MM.1S (cell line): ENCODE data around the gene SHFL.

ENCODE experiments used
- DNase-seq: peaks from one replicate; pipeline ENCODE4 v3.0.0-alpha.2; 2015
- H2AFZ ChIP-seq: fragments of 300-600 bp; sonication (generic); 2 replicates; pipeline ENCODE4 v1.6.0; 2016; ENCODE audit warnings: antibody characterized with exemption, low read length
- H3F3A ChIP-seq: fragments of 300-600 bp; sonication (generic); 2 replicates; pipeline ENCODE4 v1.6.1; 2016; ENCODE audit warnings: mild to moderate bottlenecking, antibody characterized with exemption, low read length, moderate library complexity, mixed read lengths; ENCODE audit not compliant: insufficient read depth
- H3K27ac ChIP-seq: fragments of 300-600 bp; sonication (generic); 2 replicates; pipeline ENCODE4 v1.5.1; 2016; ENCODE audit warnings: mild to moderate bottlenecking, low read length
- H3K27me3 ChIP-seq: fragments of 300-600 bp; sonication (generic); replicated peaks from 2 replicates; pipeline ENCODE4 v1.6.0; 2016; ENCODE audit warnings: low read length; ENCODE audit not compliant: insufficient read depth
- H3K36me3 ChIP-seq: fragments of 300-600 bp; sonication (generic); replicated peaks from 2 replicates; pipeline ENCODE4 v1.6.1; 2016; ENCODE audit warnings: mild to moderate bottlenecking, low read length, mixed read lengths; ENCODE audit not compliant: insufficient read depth
- H3K4me1 ChIP-seq: fragments of 300-600 bp; sonication (generic); 2 replicates; pipeline ENCODE4 v1.6.1; 2016; ENCODE audit warnings: low read length, mixed read lengths
- H3K4me2 ChIP-seq: fragments of 300-600 bp; sonication (generic); 2 replicates; pipeline ENCODE4 v1.6.0; 2016; ENCODE audit warnings: low read depth, low read length
- H3K4me3 ChIP-seq: fragments of 300-600 bp; sonication (generic); 2 replicates; pipeline ENCODE4 v1.5.1; 2016; ENCODE audit warnings: low read length, mixed read lengths
- H3K79me2 ChIP-seq: fragments of 300-600 bp; sonication (generic); 2 replicates; pipeline ENCODE4 v1.6.1; 2016; ENCODE audit warnings: mixed run types, low read length, mixed read lengths
- H3K9ac ChIP-seq: fragments of 300-600 bp; sonication (generic); 2 replicates; pipeline ENCODE4 v1.6.1; 2016; ENCODE audit warnings: low read length, mixed read lengths
- H3K9me2 ChIP-seq: fragments of 300-600 bp; sonication (generic); replicated peaks from 2 replicates; pipeline ENCODE4 v1.6.1; 2016; ENCODE audit warnings: mild to moderate bottlenecking, low read length, mixed read lengths; ENCODE audit not compliant: insufficient read depth
- H3K9me3 ChIP-seq: fragments of 300-600 bp; sonication (generic); replicated peaks from 2 replicates; pipeline ENCODE4 v1.6.1; 2016; ENCODE audit warnings: mild to moderate bottlenecking, low read length, mixed read lengths; ENCODE audit not compliant: insufficient read depth
- H4K20me1 ChIP-seq: fragments of 300-600 bp; sonication (generic); 2 replicates; pipeline ENCODE4 v1.6.1; 2016; ENCODE audit warnings: mild to moderate bottlenecking, low read length, moderate library complexity, mixed read lengths; ENCODE audit not compliant: insufficient read depth
- EZH2 ChIP-seq: fragments of 300-600 bp; sonication (generic); optimal IDR thresholded peaks from 2 replicates; pipeline ENCODE3; 2017; ENCODE audit warnings: low read depth, mild to moderate bottlenecking, antibody characterized with exemption, low read length, mixed read lengths
- EZH2phosphoT487 ChIP-seq: fragments of 300-600 bp; sonication (generic); IDR thresholded peaks from 2 replicates; pipeline ENCODE4 v1.6.1; 2018; ENCODE audit warnings: antibody characterized with exemption, low read length
- TF ChIP-seq, protein P1 (sequence below): fragments of 300-600 bp; sonication (generic); IDR thresholded peaks from 2 replicates; pipeline ENCODE4 v1.5.1; 2016; ENCODE audit warnings: antibody characterized with exemption, low read length, mixed read lengths

Gene SHFL

DNA sequence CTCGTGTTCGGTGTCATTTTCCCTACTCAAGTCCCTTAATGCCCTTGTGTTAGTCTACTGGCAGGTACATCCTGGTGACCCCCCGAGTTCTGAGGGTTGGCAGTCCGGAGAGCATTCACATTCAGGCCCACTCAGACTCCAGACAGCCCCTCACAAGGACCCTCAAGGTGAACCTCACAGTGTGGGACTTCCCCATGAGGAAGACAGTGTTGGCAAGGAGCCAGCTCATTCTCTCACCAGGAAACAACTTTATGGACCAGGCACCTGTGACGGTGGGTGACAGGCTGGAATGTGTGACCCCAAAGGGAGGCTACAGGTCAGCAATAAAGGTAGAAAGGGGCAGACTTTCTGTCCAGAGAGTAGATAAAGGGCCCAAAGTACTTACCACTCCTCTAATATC is 48.3 kb upstream of the SHFL start:
- no peak for DNase-seq
- TF ChIP-seq, protein P1, sequence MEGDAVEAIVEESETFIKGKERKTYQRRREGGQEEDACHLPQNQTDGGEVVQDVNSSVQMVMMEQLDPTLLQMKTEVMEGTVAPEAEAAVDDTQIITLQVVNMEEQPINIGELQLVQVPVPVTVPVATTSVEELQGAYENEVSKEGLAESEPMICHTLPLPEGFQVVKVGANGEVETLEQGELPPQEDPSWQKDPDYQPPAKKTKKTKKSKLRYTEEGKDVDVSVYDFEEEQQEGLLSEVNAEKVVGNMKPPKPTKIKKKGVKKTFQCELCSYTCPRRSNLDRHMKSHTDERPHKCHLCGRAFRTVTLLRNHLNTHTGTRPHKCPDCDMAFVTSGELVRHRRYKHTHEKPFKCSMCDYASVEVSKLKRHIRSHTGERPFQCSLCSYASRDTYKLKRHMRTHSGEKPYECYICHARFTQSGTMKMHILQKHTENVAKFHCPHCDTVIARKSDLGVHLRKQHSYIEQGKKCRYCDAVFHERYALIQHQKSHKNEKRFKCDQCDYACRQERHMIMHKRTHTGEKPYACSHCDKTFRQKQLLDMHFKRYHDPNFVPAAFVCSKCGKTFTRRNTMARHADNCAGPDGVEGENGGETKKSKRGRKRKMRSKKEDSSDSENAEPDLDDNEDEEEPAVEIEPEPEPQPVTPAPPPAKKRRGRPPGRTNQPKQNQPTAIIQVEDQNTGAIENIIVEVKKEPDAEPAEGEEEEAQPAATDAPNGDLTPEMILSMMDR, result no peak
- TF ChIP-seq EZH2 (no peak), EZH2phosphoT487 (no peak)
- Histone ChIP-seq H4K20me1 (no peaks in the 10 kb centered on the region), H3K27me3 (peaks cover 83% of the 10 kb centered on the region), H3K9me3 (no peaks in the 10 kb centered on the region), H3K79me2 (no peaks in the 10 kb centered on the region), H2AFZ (no peak overlapping the region), H3K4me1 (no peaks in the 10 kb centered on the region), H3K4me3 (no peak overlapping the region), H3K36me3 (no peaks in the 10 kb centered on the region), H3K4me2 (no peak overlapping the region), H3K9ac (no peak overlapping the region), H3K9me2 (no peaks in the 10 kb centered on the region), H3K27ac (no peak overlapping the region), H3F3A (no peaks in the 10 kb centered on the region)

DNA sequence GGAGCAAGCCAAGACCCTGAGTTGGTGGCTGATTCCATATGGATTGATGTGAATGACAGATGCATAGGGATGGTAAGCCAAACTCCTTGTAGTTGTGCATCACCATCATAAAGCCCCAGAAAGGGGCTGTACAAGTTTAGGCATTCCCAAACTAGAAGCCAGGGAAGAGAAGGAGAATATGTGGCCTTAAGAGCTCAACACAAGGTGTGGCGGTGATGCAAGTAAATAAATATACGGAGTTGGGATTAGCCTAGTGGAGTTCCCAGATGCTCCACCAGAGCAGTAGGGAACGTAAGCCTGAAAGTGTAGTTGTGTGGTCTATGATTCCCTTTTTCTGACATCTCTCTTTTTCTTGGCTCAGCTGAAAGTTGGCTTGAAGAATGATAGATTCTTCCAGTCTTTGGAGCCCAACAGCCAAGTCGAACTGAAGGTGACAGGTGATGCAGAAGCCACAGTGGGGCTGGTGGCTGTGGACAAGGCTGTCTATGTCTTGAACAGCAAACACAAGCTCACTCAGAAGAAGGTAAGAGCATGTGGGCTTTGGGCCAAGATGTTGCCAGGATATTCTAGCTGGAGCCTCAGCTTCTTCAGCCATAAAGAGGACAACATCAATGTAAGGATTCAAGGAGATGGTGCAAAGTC is 42.7 kb upstream of the SHFL start:
- Histone ChIP-seq H3K4me2 (no peak overlapping the region), H3K27me3 (peaks cover 62% of the 10 kb centered on the region), H3K79me2 (no peaks in the 10 kb centered on the region), H3K4me3 (no peak overlapping the region), H3K9me3 (no peaks in the 10 kb centered on the region), H3K27ac (no peak overlapping the region), H4K20me1 (no peaks in the 10 kb centered on the region), H3K9me2 (no peaks in the 10 kb centered on the region), H2AFZ (no peak overlapping the region), H3K9ac (no peak overlapping the region), H3K4me1 (no peaks in the 10 kb centered on the region), H3K36me3 (no peaks in the 10 kb centered on the region), H3F3A (no peaks in the 10 kb centered on the region)
- no peak for TF ChIP-seq EZH2
- TF ChIP-seq EZH2phosphoT487, result no peak
- TF ChIP-seq, protein P1, result no peak
- no peak for DNase-seq

DNA sequence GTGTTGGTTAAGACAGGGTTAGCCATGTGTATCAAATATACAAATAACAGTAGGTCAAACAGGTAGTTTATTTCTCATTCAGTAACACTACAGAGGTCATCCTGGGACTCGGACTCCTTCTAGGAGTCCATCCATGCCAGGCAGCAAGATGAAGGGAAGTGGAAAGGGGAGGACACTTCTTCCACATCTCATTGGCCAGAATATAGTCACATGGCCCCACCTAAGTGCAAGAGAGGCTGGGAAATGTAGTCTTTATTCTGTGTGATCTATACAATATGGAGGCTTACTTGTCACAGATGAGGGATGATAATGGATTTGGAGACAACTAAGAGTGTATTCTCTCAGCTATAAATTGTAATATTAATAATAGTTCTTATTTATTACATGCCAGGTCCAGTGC is 41.7 kb upstream of the SHFL start:
- Histone ChIP-seq H3K27ac (no peak overlapping the region), H3K9me2 (no peaks in the 10 kb centered on the region), H3K36me3 (no peaks in the 10 kb centered on the region), H2AFZ (no peak overlapping the region), H3K27me3 (peaks cover 54% of the 10 kb centered on the region), H3K9me3 (no peaks in the 10 kb centered on the region), H3K4me2 (no peak overlapping the region), H3K4me1 (no peaks in the 10 kb centered on the region), H3K79me2 (no peaks in the 10 kb centered on the region), H3K4me3 (no peak overlapping the region), H3F3A (no peaks in the 10 kb centered on the region), H3K9ac (no peak overlapping the region), H4K20me1 (no peaks in the 10 kb centered on the region)
- TF ChIP-seq EZH2phosphoT487, result no peak
- TF ChIP-seq, protein P1, result no peak
- TF ChIP-seq EZH2, result no peak
- no peak for DNase-seq
